WTC11 (cell line): ENCODE data around the gene ZDHHC17. TPM values are rescaled to one million over a fixed set of nuclear protein-coding genes. Genes with fewer than 3 reads are reported as not detected.

Experiments
- ATAC-seq: fragments of 200-7000 bp; cut with Tn5 transposase; 2 replicates; pipeline ENCODE4 v1.10.0; 2021; ENCODE audit warnings: mild to moderate bottlenecking, moderate library complexity
- CTCF ChIA-PET: fragments of 300-600 bp; sonication (Branson Sonifier 250); formaldehyde crosslinking; loops from one replicate; lab custom pipeline; 2021; ENCODE audit warnings: antibody characterized with exemption; lab: Charles Lee
- POLR2A ChIA-PET: fragments of 350-600 bp; sonication (Branson Sonifier 250); formaldehyde crosslinking; loops from one replicate; lab custom pipeline; 2021; ENCODE audit warnings: antibody characterized with exemption; lab: Charles Lee
- DNase-seq: peaks from one replicate; pipeline ENCODE4 v3.0.0; 2021; ENCODE audit warnings: low spot score
- H3K27ac Mint-ChIP-seq: 2 replicates; pipeline ENCODE4 v1.8.0; 2021; ENCODE audit warnings: mixed read lengths
- H3K27me3 Mint-ChIP-seq: 2 replicates; pipeline ENCODE4 v1.8.0; 2021; ENCODE audit warnings: low read depth, mild to moderate bottlenecking, moderate library complexity, mixed read lengths
- H3K36me3 Mint-ChIP-seq: 2 replicates; pipeline ENCODE4 v1.8.0; 2021; ENCODE audit warnings: mixed read lengths
- H3K4me1 Mint-ChIP-seq: 2 replicates; pipeline ENCODE4 v1.8.0; 2022; ENCODE audit warnings: mixed read lengths
- H3K4me3 Mint-ChIP-seq: 2 replicates; pipeline ENCODE4 v1.8.0; 2021; ENCODE audit warnings: mild to moderate bottlenecking, moderate library complexity, mixed read lengths
- H3K9me3 Mint-ChIP-seq: 2 replicates; pipeline ENCODE4 v1.8.0; 2021; ENCODE audit warnings: mixed read lengths
- AFF4 ChIP-seq: sonication (generic); formaldehyde crosslinking; IDR thresholded peaks from 2 replicates; pipeline ENCODE4 v1.8.1; 2023; ENCODE audit warnings: mild to moderate bottlenecking, missing genetic modification reagents, borderline replicate concordance
- AR ChIP-seq: fragments of 250-450 bp; sonication (Bioruptor Pico); IDR thresholded peaks from 2 replicates; pipeline ENCODE4 v1.9.0; 2021; ENCODE audit warnings: mild to moderate bottlenecking
- ARID4B ChIP-seq: sonication (generic); formaldehyde crosslinking; IDR thresholded peaks from 2 replicates; pipeline ENCODE4 v1.8.0; 2023; ENCODE audit warnings: missing genetic modification reagents, mild to moderate bottlenecking, borderline replicate concordance
- ATF3 ChIP-seq: sonication (generic); formaldehyde crosslinking; conservative IDR thresholded peaks from 2 replicates; pipeline ENCODE4 v1.8.1; 2022; ENCODE audit warnings: mild to moderate bottlenecking, missing genetic modification reagents
- ERG ChIP-seq: fragments of 250-450 bp; sonication (Bioruptor Pico); IDR thresholded peaks from 2 replicates; pipeline ENCODE4 v1.8.0; 2021; ENCODE audit warnings: mild to moderate bottlenecking
- ESRRA ChIP-seq: sonication (generic); formaldehyde crosslinking; IDR thresholded peaks from 2 replicates; pipeline ENCODE4 v1.8.1; 2022; ENCODE audit warnings: mild to moderate bottlenecking, missing genetic modification reagents, borderline replicate concordance
- KAT7 ChIP-seq: sonication (generic); formaldehyde crosslinking; IDR thresholded peaks from 2 replicates; pipeline ENCODE4 v1.8.1; 2023; ENCODE audit warnings: missing genetic modification reagents, mild to moderate bottlenecking, borderline replicate concordance
- MXD4 ChIP-seq: fragments of 250-450 bp; sonication (Bioruptor Pico); IDR thresholded peaks from 2 replicates; pipeline ENCODE4 v1.8.0; 2021; ENCODE audit warnings: mild to moderate bottlenecking, moderate library complexity, borderline replicate concordance
- NFATC4 ChIP-seq: fragments of 250-450 bp; sonication (Bioruptor Pico); IDR thresholded peaks from 2 replicates; pipeline ENCODE4 v1.9.0; 2021; ENCODE audit warnings: mild to moderate bottlenecking
- ZNF423 ChIP-seq: fragments of 250-450 bp; sonication (Bioruptor Pico); IDR thresholded peaks from 2 replicates; pipeline ENCODE4 v2.1.2; 2022; ENCODE audit warnings: mild to moderate bottlenecking, moderate library complexity
- total RNA-seq: library from RNA; stranded (reverse); gene quantifications from 3 replicates; pipeline ENCODE4 v1.2.3, GENCODE V29; 2021
- TF ChIP-seq, protein P1 (sequence below): sonication (generic); formaldehyde crosslinking; IDR thresholded peaks from 2 replicates; pipeline ENCODE4 v1.8.1; 2022; ENCODE audit warnings: mild to moderate bottlenecking, missing genetic modification reagents, moderate library complexity, borderline replicate concordance
- TF ChIP-seq, protein P2 (sequence below): sonication (generic); formaldehyde crosslinking; IDR thresholded peaks from 2 replicates; pipeline ENCODE4 v1.8.1; 2022; ENCODE audit warnings: low read depth, missing genetic modification reagents, borderline replicate concordance
- TF ChIP-seq, protein P3 (sequence below): fragments of 250-450 bp; sonication (Bioruptor Pico); IDR thresholded peaks from 2 replicates; pipeline ENCODE4 v1.9.0; 2021; ENCODE audit warnings: moderate library complexity, mild to moderate bottlenecking, inconsistent platforms, borderline replicate concordance
- TF ChIP-seq, protein P4 (sequence below): sonication (generic); formaldehyde crosslinking; conservative IDR thresholded peaks from 2 replicates; pipeline ENCODE4 v1.8.1; 2023; ENCODE audit warnings: mild to moderate bottlenecking, low read depth, missing genetic modification reagents, moderate library complexity

ZDHHC17 gene
- total RNA-seq, 1 experiment from 2014 or later, result 30.7 TPM

GRCh38 chr12:76847260-76847659 is 83.3 kb downstream of the ZDHHC17 start (continued):
- TF ChIP-seq, protein P1, sequence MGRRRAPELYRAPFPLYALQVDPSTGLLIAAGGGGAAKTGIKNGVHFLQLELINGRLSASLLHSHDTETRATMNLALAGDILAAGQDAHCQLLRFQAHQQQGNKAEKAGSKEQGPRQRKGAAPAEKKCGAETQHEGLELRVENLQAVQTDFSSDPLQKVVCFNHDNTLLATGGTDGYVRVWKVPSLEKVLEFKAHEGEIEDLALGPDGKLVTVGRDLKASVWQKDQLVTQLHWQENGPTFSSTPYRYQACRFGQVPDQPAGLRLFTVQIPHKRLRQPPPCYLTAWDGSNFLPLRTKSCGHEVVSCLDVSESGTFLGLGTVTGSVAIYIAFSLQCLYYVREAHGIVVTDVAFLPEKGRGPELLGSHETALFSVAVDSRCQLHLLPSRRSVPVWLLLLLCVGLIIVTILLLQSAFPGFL (CRISPR knock-in tag), result no peak
- no peak for TF ChIP-seq AFF4 (CRISPR knock-in tag)
- TF ChIP-seq ARID4B (CRISPR knock-in tag), result no peak
- TF ChIP-seq, all 79 proteins: peak for 0

- Mint-ChIP-seq H3K36me3 (peaks cover 11% of the 10 kb centered on the region), H3K4me3 (no peak overlapping the region), H3K27me3 (no peaks in the 10 kb centered on the region), H3K4me1 (no peaks in the 10 kb centered on the region), H3K9me3 (no peaks in the 10 kb centered on the region), H3K27ac (no peak overlapping the region)
- DNase-seq (no peak), ATAC-seq (no peak)
- ChIA-PET CTCF (interaction anchor here (2.1 kb wide), 1 partner anchor 163 kb away, joined by 6 read pairs; no protein-coding TSS in a partner anchor), POLR2A (no interaction called here)
- no peak for TF ChIP-seq KAT7 (CRISPR knock-in tag)
- TF ChIP-seq, protein P2, sequence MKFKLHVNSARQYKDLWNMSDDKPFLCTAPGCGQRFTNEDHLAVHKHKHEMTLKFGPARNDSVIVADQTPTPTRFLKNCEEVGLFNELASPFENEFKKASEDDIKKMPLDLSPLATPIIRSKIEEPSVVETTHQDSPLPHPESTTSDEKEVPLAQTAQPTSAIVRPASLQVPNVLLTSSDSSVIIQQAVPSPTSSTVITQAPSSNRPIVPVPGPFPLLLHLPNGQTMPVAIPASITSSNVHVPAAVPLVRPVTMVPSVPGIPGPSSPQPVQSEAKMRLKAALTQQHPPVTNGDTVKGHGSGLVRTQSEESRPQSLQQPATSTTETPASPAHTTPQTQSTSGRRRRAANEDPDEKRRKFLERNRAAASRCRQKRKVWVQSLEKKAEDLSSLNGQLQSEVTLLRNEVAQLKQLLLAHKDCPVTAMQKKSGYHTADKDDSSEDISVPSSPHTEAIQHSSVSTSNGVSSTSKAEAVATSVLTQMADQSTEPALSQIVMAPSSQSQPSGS (CRISPR knock-in tag), result no peak
- TF ChIP-seq, protein P3, sequence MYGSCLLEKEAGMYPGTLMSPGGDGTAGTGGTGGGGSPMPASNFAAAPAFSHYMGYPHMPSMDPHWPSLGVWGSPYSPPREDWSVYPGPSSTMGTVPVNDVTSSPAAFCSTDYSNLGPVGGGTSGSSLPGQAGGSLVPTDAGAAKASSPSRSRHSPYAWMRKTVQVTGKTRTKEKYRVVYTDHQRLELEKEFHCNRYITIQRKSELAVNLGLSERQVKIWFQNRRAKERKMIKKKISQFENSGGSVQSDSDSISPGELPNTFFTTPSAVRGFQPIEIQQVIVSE (CRISPR knock-in tag), result no peak
- no peak for TF ChIP-seq NFATC4 (CRISPR knock-in tag)
- no peak for TF ChIP-seq ATF3 (CRISPR knock-in tag)
- no peak for TF ChIP-seq ZNF423
- no peak for TF ChIP-seq MXD4 (CRISPR knock-in tag)
- no peak for TF ChIP-seq ESRRA (CRISPR knock-in tag)
- TF ChIP-seq AR (CRISPR knock-in tag), result no peak
- TF ChIP-seq, protein P4, sequence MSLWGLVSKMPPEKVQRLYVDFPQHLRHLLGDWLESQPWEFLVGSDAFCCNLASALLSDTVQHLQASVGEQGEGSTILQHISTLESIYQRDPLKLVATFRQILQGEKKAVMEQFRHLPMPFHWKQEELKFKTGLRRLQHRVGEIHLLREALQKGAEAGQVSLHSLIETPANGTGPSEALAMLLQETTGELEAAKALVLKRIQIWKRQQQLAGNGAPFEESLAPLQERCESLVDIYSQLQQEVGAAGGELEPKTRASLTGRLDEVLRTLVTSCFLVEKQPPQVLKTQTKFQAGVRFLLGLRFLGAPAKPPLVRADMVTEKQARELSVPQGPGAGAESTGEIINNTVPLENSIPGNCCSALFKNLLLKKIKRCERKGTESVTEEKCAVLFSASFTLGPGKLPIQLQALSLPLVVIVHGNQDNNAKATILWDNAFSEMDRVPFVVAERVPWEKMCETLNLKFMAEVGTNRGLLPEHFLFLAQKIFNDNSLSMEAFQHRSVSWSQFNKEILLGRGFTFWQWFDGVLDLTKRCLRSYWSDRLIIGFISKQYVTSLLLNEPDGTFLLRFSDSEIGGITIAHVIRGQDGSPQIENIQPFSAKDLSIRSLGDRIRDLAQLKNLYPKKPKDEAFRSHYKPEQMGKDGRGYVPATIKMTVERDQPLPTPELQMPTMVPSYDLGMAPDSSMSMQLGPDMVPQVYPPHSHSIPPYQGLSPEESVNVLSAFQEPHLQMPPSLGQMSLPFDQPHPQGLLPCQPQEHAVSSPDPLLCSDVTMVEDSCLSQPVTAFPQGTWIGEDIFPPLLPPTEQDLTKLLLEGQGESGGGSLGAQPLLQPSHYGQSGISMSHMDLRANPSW (CRISPR knock-in tag), result no peak
- TF ChIP-seq ERG (CRISPR knock-in tag), result no peak
Observed at GRCh38 chr12:76848132-76848531, 84.2 kb downstream of the ZDHHC17 start.
